A673 (cell line): ENCODE results near the gene WWTR1.

Source experiments
- CTCF ChIP-seq: fragments of 300-800, 200-600 bp; sonication (generic); conservative IDR thresholded peaks from 2 replicates; pipeline ENCODE4 v1.5.1; 2017; ENCODE audit warnings: low read depth, mild to moderate bottlenecking, antibody characterized with exemption, low read length, moderate library complexity, mixed read lengths
- EZH2 ChIP-seq: fragments of 200-600 bp; sonication (generic); IDR thresholded peaks from 2 replicates; pipeline ENCODE4 v1.6.1; 2017; ENCODE audit warnings: borderline replicate concordance, low read depth, mild to moderate bottlenecking, mixed read lengths, antibody characterized with exemption, low read length; ENCODE audit not compliant: poor library complexity, severe bottlenecking

GRCh38 chr3:149577801-149578200 is 80.0 kb downstream of the WWTR1 start:
- TF ChIP-seq EZH2 (no peak), CTCF (no peak)
